HCT116 (cell line): ENCODE measurements around the gene ARHGEF19. TPM values are rescaled to one million over a fixed set of nuclear protein-coding genes. Genes with fewer than 3 reads are reported as not detected.

Experiments
- ATAC-seq: fragments of 200-7000 bp; cut with Tn5 transposase; 2 replicates; pipeline ENCODE4 v1.9.1; 2020; ENCODE audit warnings: mild to moderate bottlenecking, moderate library complexity
- BruUV-seq: library from RNA; stranded (reverse); fragments of 400-500 nt; replicated peaks from 2 replicates; lab custom pipeline; 2021; lab: Mats Ljungman, UMichigan
- CTCF ChIA-PET: fragments of 300-600 bp; sonication (Branson Sonifier 250); formaldehyde crosslinking; loops from one replicate; lab custom pipeline; 2021; ENCODE audit warnings: antibody characterized with exemption; lab: Charles Lee
- POLR2A ChIA-PET: fragments of 300-600, 350-600 bp; sonication (Branson Sonifier 250); formaldehyde crosslinking; loops from one replicate; lab custom pipeline; 2021; ENCODE audit warnings: antibody characterized with exemption; lab: Charles Lee
- RAD21 ChIA-PET, 2 experiments: fragments of 300-600 bp; sonication (Branson Sonifier 250); formaldehyde crosslinking; loops; one replicate each; lab custom pipeline; 2023; ENCODE audit warnings: low total read pairs in 2 of 2; ENCODE audit not compliant: uncharacterized antibody in 2 of 2, unreplicated experiment in 2 of 2, low non-redundant PET in 1 of 2; lab: Charles Lee
- DNase-seq: peaks from one replicate; pipeline ENCODE4 v3.0.0-alpha.2; 2010; ENCODE audit warnings: low read depth, low spot score
- H2AFZ ChIP-seq: fragments of 200-600 bp; shearing (Covaris generic), sonication (generic); 2 replicates; pipeline ENCODE4 v1.6.1; 2017; ENCODE audit warnings: low read depth, mixed run types, mixed read lengths, antibody characterized with exemption, low read length; ENCODE audit not compliant: poor library complexity, severe bottlenecking
- H3K27ac ChIP-seq: 2 replicates; pipeline ENCODE4 v1.5.1; 2012; ENCODE audit warnings: low read depth, low read length
- H3K27me3 ChIP-seq: fragments of 200-600 bp; sonication (generic); 2 replicates; pipeline ENCODE4 v1.6.1; 2016; ENCODE audit warnings: mixed run types, low read length, mixed read lengths; ENCODE audit not compliant: insufficient read depth
- H3K36me3 ChIP-seq, 2 experiments: fragments of 200-500 bp in 1 of 2; fragments of 200-600 bp in 1 of 2; sonication (Bioruptor generic) in 1 of 2; sonication (generic) in 1 of 2; 2 replicates each; pipeline versions ENCODE4 v1.5.1 to v1.6.1; 2014 to 2016; ENCODE audit warnings: low read length in 2 of 2, inconsistent platforms in 1 of 2, mixed read lengths in 1 of 2, mixed run types in 1 of 2; ENCODE audit not compliant: insufficient read depth in 2 of 2, control insufficient read depth in 1 of 2
- H3K4me1 ChIP-seq, 2 experiments: fragments of 200-600 bp in 1 of 2; sonication (generic) in 1 of 2; 2 replicates each; pipeline versions ENCODE4 v1.5.1 to v1.6.1; 2012 to 2017; ENCODE audit warnings: low read length in 2 of 2, inconsistent platforms in 1 of 2, mild to moderate bottlenecking in 1 of 2, mixed read lengths in 1 of 2, mixed run types in 1 of 2, moderate library complexity in 1 of 2; ENCODE audit not compliant: insufficient read depth in 2 of 2, control insufficient read depth in 1 of 2
- H3K4me2 ChIP-seq: fragments of 200-600 bp; sonication (generic); 2 replicates; pipeline ENCODE4 v1.6.1; 2017; ENCODE audit warnings: mixed run types, low read length, mixed read lengths
- H3K4me3 ChIP-seq, 2 experiments: fragments of 200-600 bp in 1 of 2; sonication (generic) in 1 of 2; replicated peaks in 1 of 2; 2 replicates each; pipeline ENCODE4 v1.5.1; 2011 to 2016; ENCODE audit warnings: low read length in 2 of 2, control low read depth in 1 of 2, low read depth in 1 of 2, mild to moderate bottlenecking in 1 of 2, mixed read lengths in 1 of 2, mixed run types in 1 of 2
- H3K79me2 ChIP-seq: fragments of 200-600 bp; sonication (generic); 2 replicates; pipeline ENCODE4 v1.6.1; 2017; ENCODE audit warnings: mild to moderate bottlenecking, mixed run types, low read length, moderate library complexity, mixed read lengths; ENCODE audit not compliant: insufficient read depth
- H3K9ac ChIP-seq: fragments of 200-600 bp; sonication (generic); 2 replicates; pipeline ENCODE4 v1.6.1; 2016; ENCODE audit warnings: low read length, mixed read lengths
- H3K9me2 ChIP-seq: fragments of 200-600 bp; sonication (generic), shearing (Covaris generic); 2 replicates; pipeline ENCODE4 v1.6.1; 2017; ENCODE audit warnings: mixed run types, mild to moderate bottlenecking, moderate library complexity; ENCODE audit not compliant: insufficient read depth
- H3K9me3 ChIP-seq, 2 experiments: fragments of 200-500 bp in 1 of 2; fragments of 200-600 bp in 1 of 2; sonication (Bioruptor generic) in 1 of 2; sonication (generic) in 1 of 2; 2 replicates each; pipeline ENCODE4 v1.6.1; 2014 to 2017; ENCODE audit warnings: low read length in 2 of 2, mixed read lengths in 2 of 2, inconsistent platforms in 1 of 2, low read depth in 1 of 2, mild to moderate bottlenecking in 1 of 2, mixed run types in 1 of 2, moderate library complexity in 1 of 2; ENCODE audit not compliant: control insufficient read depth in 1 of 2, insufficient read depth in 1 of 2
- H4K20me1 ChIP-seq: fragments of 200-600 bp; sonication (generic), shearing (Covaris generic); 2 replicates; pipeline ENCODE4 v1.6.1; 2017; ENCODE audit warnings: mixed run types, mild to moderate bottlenecking, moderate library complexity; ENCODE audit not compliant: insufficient read depth
- ELF1 ChIP-seq: IDR thresholded peaks from 2 replicates; pipeline ENCODE4 v1.6.1; 2012; ENCODE audit warnings: low read depth, borderline replicate concordance
- POLR2AphosphoS5 ChIP-seq: IDR thresholded peaks from 2 replicates; pipeline ENCODE4 v1.6.1; 2011; ENCODE audit warnings: mild to moderate bottlenecking, low read depth, low read length, moderate library complexity
- REST ChIP-seq: IDR thresholded peaks from 2 replicates; pipeline ENCODE4 v1.6.1; 2012; ENCODE audit warnings: low read depth
- ZBTB33 ChIP-seq: IDR thresholded peaks from 2 replicates; pipeline ENCODE4 v1.6.1; 2011; ENCODE audit warnings: mild to moderate bottlenecking, low read length, moderate library complexity; ENCODE audit not compliant: insufficient replicate concordance; ENCODE audit errors: extremely low read depth
- intact Hi-C: fragments of 100-400 bp; cut with micrococcal nuclease; formaldehyde crosslinking; loops from 2 replicates; pipeline ENCODE4 v1.10.0; 2022
- total RNA-seq: library from RNA; stranded (reverse); gene quantifications from one replicate; pipeline ENCODE4 v1.2.1, GENCODE V29; 2021; ENCODE audit not compliant: unreplicated experiment

Gene ARHGEF19
- total RNA-seq, 1 experiment from 2014 or later, result 59.7 TPM

- H3K9me2 ChIP-seq, result no peaks in the 10 kb centered on the region
- ChIA-PET CTCF (no interaction called here), RAD21 (no interaction called here), POLR2A (interaction anchor here (3.4 kb wide), 1 partner anchor 7 kb away, joined by 34 read pairs; no protein-coding TSS in a partner anchor)
- peak overlapping the region; percentile 90; the same call in 1 of the 2 replicates for H3K9ac ChIP-seq
- ATAC-seq (no peak), DNase-seq (no peak)
- TF ChIP-seq ZBTB33 (no peak), REST (no peak), POLR2AphosphoS5 (0 out of 2 replicates have a peak, but pooled peaks have one; percentile 14), ELF1 (no peak)
- no peak overlapping the region for H2AFZ ChIP-seq
- no peak overlapping the region for H3K4me3 ChIP-seq
- BruUV-seq, result no TSS peak
- no peaks in the 10 kb centered on the region for H3K27me3 ChIP-seq
- H3K27ac ChIP-seq, result peak overlapping the region; percentile 91
- peaks cover 0 to 10% of the 10 kb centered on the region in 2 experiments; a peak in 1 of 4 replicates for H3K36me3 ChIP-seq
- peaks cover 9% of the 10 kb centered on the region; the same call in 1 of the 2 replicates for H3K79me2 ChIP-seq
- no peaks in the 10 kb centered on the region for H4K20me1 ChIP-seq
- intact Hi-C loops, result no loop called here
- H3K4me2 ChIP-seq, result peak overlapping the region; percentile 95
- no peaks in the 10 kb centered on the region for H3K9me3 ChIP-seq
- H3K4me1 ChIP-seq, result peaks cover 41 to 77% of the 10 kb centered on the region in 2 experiments
Observed at GRCh38 chr1:16209132-16209846, 3.2 kb downstream of the ARHGEF19 start.
